ENCODE measurements around the gene IFI27. TPM values are rescaled to one million over a fixed set of nuclear protein-coding genes. Genes with fewer than 3 reads are reported as not detected.

IFI27 gene
- total and polyA plus RNA-seq, 2 donors: 19.9 to 417 TPM

GRCh38 chr14:94161058-94161457, 50.5 kb downstream of the IFI27 start:
- Histone ChIP-seq H3K4me1 (ENCODE audit: insufficient read depth) (no peaks in the 10 kb centered on the region), H3K27ac (ENCODE audit: low read depth) (no peak overlapping the region), H3K36me3 (ENCODE audit: insufficient read depth) (no peaks in the 10 kb centered on the region), H3K4me3 (ENCODE audit: low read depth, low read length) (no peak overlapping the region)
- WGBS: 50% methylated on average over 2 of the region's 2 CpGs
- no peak for DNase-seq (ENCODE audit: extremely low spot score)

DNA sequence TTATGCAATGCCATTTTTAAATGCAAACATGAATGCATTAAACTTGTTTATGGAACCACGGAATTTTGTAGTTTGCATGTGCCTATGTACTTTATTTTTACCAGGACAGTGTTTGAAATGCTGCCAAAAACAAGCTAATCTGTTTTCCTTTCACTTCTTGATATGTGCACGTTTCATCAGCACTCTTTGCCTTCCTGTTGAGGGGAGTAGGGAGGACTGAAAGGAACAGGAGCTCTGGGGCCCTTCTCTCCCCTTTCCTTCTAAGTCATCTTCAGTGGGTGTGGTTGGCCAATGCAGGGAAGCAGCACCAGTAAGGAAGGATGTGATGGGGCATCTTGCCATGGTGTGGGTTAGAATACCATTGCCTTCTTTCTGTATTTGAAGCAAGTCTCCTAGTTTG, 51.4 kb downstream of the IFI27 start:
- 4% methylated on average over 2 of the region's 2 CpGs for WGBS
- DNase-seq (ENCODE audit: extremely low spot score): no peak

GRCh38 chr14:94162466-94162865, 51.9 kb downstream of the IFI27 start:
- no peak overlapping the region for H3K27ac ChIP-seq (ENCODE audit: low read depth)
- DNase-seq (ENCODE audit: extremely low spot score): no peak
- H3K4me3 ChIP-seq (ENCODE audit: low read depth, low read length): no peak overlapping the region
- whole genome bisulfite sequencing: 89% methylated on average over 5 of the region's 5 CpGs
- H3K36me3 ChIP-seq (ENCODE audit: insufficient read depth): no peaks in the 10 kb centered on the region
- no peaks in the 10 kb centered on the region for H3K4me1 ChIP-seq (ENCODE audit: insufficient read depth)

More for the DNA sequence above, 51.4 kb downstream of the IFI27 start:
- Histone ChIP-seq H3K36me3 (ENCODE audit: insufficient read depth) (no peaks in the 10 kb centered on the region), H3K4me1 (ENCODE audit: insufficient read depth) (no peaks in the 10 kb centered on the region), H3K4me3 (ENCODE audit: low read depth, low read length) (no peak overlapping the region), H3K27ac (ENCODE audit: low read depth) (no peak overlapping the region)

GRCh38 chr14:94163796-94164195, 53.3 kb downstream of the IFI27 start:
- DNase-seq (ENCODE audit: extremely low spot score): no peak
- WGBS: 67% methylated on average over 5 of the region's 5 CpGs
- H3K36me3 ChIP-seq (ENCODE audit: insufficient read depth): no peaks in the 10 kb centered on the region
- no peak overlapping the region for H3K4me3 ChIP-seq (ENCODE audit: low read depth, low read length)
- H3K27ac ChIP-seq (ENCODE audit: low read depth): no peak overlapping the region
- H3K4me1 ChIP-seq (ENCODE audit: insufficient read depth): no peaks in the 10 kb centered on the region

DNA sequence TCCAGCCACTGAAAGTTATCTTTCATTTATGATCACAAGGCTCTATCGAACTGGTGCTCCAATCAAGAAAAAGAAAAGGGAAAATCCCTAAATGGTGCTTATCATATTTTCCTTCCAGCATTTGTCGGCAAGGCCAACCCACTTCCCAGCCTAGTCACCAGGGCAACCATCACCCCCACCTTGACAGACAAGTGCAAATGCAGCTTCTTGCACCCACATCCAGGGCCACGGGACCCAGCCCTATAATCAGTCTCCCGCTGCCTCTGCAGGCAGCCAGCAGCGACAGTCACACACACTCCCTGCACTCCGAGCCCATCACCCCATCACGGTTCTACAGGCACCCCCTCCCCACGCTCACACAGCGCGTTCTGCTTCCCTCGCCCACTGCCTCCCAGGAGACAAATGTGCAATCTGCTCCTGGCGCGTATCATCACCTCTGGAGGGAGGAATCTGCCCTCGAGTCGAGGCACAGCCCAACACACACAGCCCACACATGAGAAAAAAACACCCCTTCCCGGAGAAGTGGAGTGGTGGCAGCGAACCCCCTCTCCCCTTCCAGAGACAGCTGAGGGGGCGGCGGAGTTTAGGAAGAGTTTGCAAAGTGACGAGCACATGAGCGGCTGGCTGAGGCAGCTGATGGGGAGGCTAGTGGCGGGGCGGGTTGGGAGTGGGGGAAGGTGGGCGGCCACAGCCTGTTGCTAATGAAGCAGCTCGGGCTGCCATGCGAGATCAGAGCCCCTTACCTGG, 54.3 kb downstream of the IFI27 start:
- H3K4me3 ChIP-seq (ENCODE audit: low read depth, low read length): no peak overlapping the region
- 19% methylated on average over 26 of the region's 26 CpGs for WGBS

GRCh38 chr14:94165744-94166143, 55.2 kb downstream of the IFI27 start:
- DNase-seq (ENCODE audit: extremely low spot score): no peak
- no peak overlapping the region for H3K4me3 ChIP-seq (ENCODE audit: low read depth, low read length)
- 74% methylated on average over 3 of the region's 3 CpGs for WGBS
- H3K27ac ChIP-seq (ENCODE audit: low read depth): no peak overlapping the region
- no peaks in the 10 kb centered on the region for H3K4me1 ChIP-seq (ENCODE audit: insufficient read depth)
- H3K36me3 ChIP-seq (ENCODE audit: insufficient read depth): no peaks in the 10 kb centered on the region

More for the DNA sequence above, 54.3 kb downstream of the IFI27 start:
- Histone ChIP-seq H3K36me3 (ENCODE audit: insufficient read depth) (no peaks in the 10 kb centered on the region), H3K4me1 (ENCODE audit: insufficient read depth) (no peaks in the 10 kb centered on the region), H3K27ac (ENCODE audit: low read depth) (no peak overlapping the region)
- no peak for DNase-seq (ENCODE audit: extremely low spot score)

Other genes starting within 250 kb of the IFI27 start
- gene FAM181A, start 183.4 kb upstream of the IFI27 start, total RNA-seq: not detected
- not detected for gene FAM181A, start 183.4 kb upstream of the IFI27 start, polyA plus RNA-seq
- 32.3 TPM for gene ASB2, start 134.2 kb upstream of the IFI27 start, total RNA-seq
- gene ASB2, start 134.2 kb upstream of the IFI27 start, polyA plus RNA-seq: 72.7 TPM
- gene CCDC197, start 113.4 kb upstream of the IFI27 start, total RNA-seq: not detected
- gene CCDC197, start 113.4 kb upstream of the IFI27 start, polyA plus RNA-seq: not detected
- gene OTUB2, start 84.4 kb upstream of the IFI27 start, total RNA-seq: 2.0 TPM
- 0.41 TPM for gene OTUB2, start 84.4 kb upstream of the IFI27 start, polyA plus RNA-seq
- gene DDX24, start 29.5 kb upstream of the IFI27 start, total RNA-seq: 55.1 TPM
- 144 TPM for gene DDX24, start 29.5 kb upstream of the IFI27 start, polyA plus RNA-seq
- gene IFI27L1, start 29.4 kb upstream of the IFI27 start, total RNA-seq: 7.2 TPM
- gene IFI27L1, start 29.4 kb upstream of the IFI27 start, polyA plus RNA-seq: 18.9 TPM
- gene IFI27L2, start 18.9 kb downstream of the IFI27 start, total RNA-seq: 16.6 TPM
- gene IFI27L2, start 18.9 kb downstream of the IFI27 start, polyA plus RNA-seq: 77.6 TPM
- gene PPP4R4, start 63.6 kb downstream of the IFI27 start, total RNA-seq: 0.37 TPM
- 0.63 TPM for gene PPP4R4, start 63.6 kb downstream of the IFI27 start, polyA plus RNA-seq
- not detected for gene SERPINA10, start 182.5 kb downstream of the IFI27 start, total RNA-seq
- 0.10 TPM for gene SERPINA10, start 182.5 kb downstream of the IFI27 start, polyA plus RNA-seq
- not detected for gene SERPINA6, start 212.6 kb downstream of the IFI27 start, total RNA-seq
- gene SERPINA6, start 212.6 kb downstream of the IFI27 start, polyA plus RNA-seq: 0.14 TPM

Data from urinary bladder (tissue), 4 donors.